Transverse colon (tissue), 4 donors: Measurements from ENCODE around the gene SLC10A2. TPM values are rescaled to one million over a fixed set of nuclear protein-coding genes. Genes with fewer than 3 reads are reported as not detected.

Experiments
- DNase-seq: peaks from one replicate; pipeline ENCODE4 v3.0.0-alpha.2; 2019
- H3K27ac ChIP-seq, 4 donors: fragments of 200-600 bp; sonication (generic); 2 replicates each; pipeline ENCODE4 v1.5.1; 2016 to 2018; ENCODE audit warnings: inconsistent platforms in 4 of 4
- H3K27me3 ChIP-seq: fragments of 200-600 bp; sonication (generic); 2 replicates; pipeline ENCODE4 v1.5.1; 2017; ENCODE audit warnings: inconsistent platforms
- H3K36me3 ChIP-seq, 4 donors: fragments of 200-600 bp; sonication (generic); 2 replicates each; pipeline ENCODE4 v1.5.1; 2017 to 2019; ENCODE audit warnings: inconsistent platforms in 4 of 4
- H3K4me1 ChIP-seq, 4 donors: fragments of 200-600 bp; sonication (generic); 2 replicates each; pipeline ENCODE4 v1.5.1; 2017 to 2020; ENCODE audit warnings: inconsistent platforms in 4 of 4
- H3K4me3 ChIP-seq, 4 donors: fragments of 200-600 bp; sonication (generic); 1 replicate in 1 of 4; 2 replicates in 3 of 4; pipeline versions ENCODE4 v1.5.1 to v1.6.1; 2017 to 2019; ENCODE audit warnings: inconsistent platforms in 4 of 4
- H3K9me3 ChIP-seq, 2 donors: fragments of 200-600 bp; sonication (generic); 2 replicates each; pipeline ENCODE4 v1.5.1; 2017 to 2019; ENCODE audit warnings: inconsistent platforms in 2 of 2
- CTCF ChIP-seq, 5 experiments: fragments of 200-600 bp in 3 of 5; fragments of 450-650 bp in 2 of 5; sonication (generic) in 3 of 5; IDR thresholded peaks; 1 replicate in 2 of 5; 2 replicates in 3 of 5; pipeline ENCODE4 v1.5.1; 2016 to 2017; ENCODE audit warnings: antibody characterized with exemption in 5 of 5, inconsistent platforms in 3 of 5, mild to moderate bottlenecking in 2 of 5, moderate library complexity in 1 of 5
- EP300 ChIP-seq: sonication (generic); formaldehyde crosslinking; IDR thresholded peaks from one replicate; pipeline ENCODE4 v1.6.1; 2017; ENCODE audit warnings: antibody characterized with exemption, low read depth
- POLR2A ChIP-seq: fragments of 450-650 bp; IDR thresholded peaks from one replicate; pipeline ENCODE4 v1.6.1; 2016; ENCODE audit warnings: antibody characterized with exemption, mild to moderate bottlenecking, moderate library complexity
- POLR2AphosphoS5 ChIP-seq, 3 donors: sonication (generic); formaldehyde crosslinking; IDR thresholded peaks; one replicate each; pipeline ENCODE4 v1.6.1; 2016; ENCODE audit warnings: antibody characterized with exemption in 3 of 3
- WGBS, 2 donors: methylation state at CpG; one replicate each; pipeline ENCODE4 v1.1.5; 2018; ENCODE audit warnings: low coverage in 1 of 2; 5-methylcytosine and 5-hydroxymethylcytosine counted together
- in situ Hi-C, 4 donors: fragments of 200-750 bp; cut with MboI; loops; one replicate each; pipeline versions ENCODE4 v1.15.0 to v1.15.1; 2017; ENCODE audit warnings: low sequenced_read_pairs in 3 of 4, low pct_ligation_motif_present in 1 of 4, low pct_unique_long_range_greater_than_20kb in 1 of 4
- intact Hi-C: fragments of 100-400 bp; cut with DNase I; formaldehyde crosslinking; loops from one replicate; pipeline ENCODE4 v1.15.1; 2023; ENCODE audit warnings: low total_unique reads
- total RNA-seq, 4 donors: library from RNA; depleted of rRNA; stranded (reverse); fragments of >200 nt; gene quantifications; one replicate each; pipeline ENCODE4 v1.1.0, GENCODE V29; 2016

SLC10A2 gene
- total RNA-seq, 4 donors from 2014 or later, result 3.0 TPM; not detected in 3

- no peak for DNase-seq
- Histone ChIP-seq H3K27ac (no peak overlapping the region), H3K9me3 (no peaks in the 10 kb centered on the region), H3K4me3 (no peak overlapping the region), H3K4me1 (no peaks in the 10 kb centered on the region), H3K36me3 (no peaks in the 10 kb centered on the region), H3K27me3 (no peaks in the 10 kb centered on the region)
- WGBS, 2 donors, result 50 to 77% methylated on average over 3 to 4 of the region's 4 CpGs
- intact Hi-C loops (no loop called here), in situ Hi-C loops (no loop called here)
- TF ChIP-seq POLR2AphosphoS5 (IDR thresholded peaks at IDR 0.05), result no peak
- no peak for TF ChIP-seq POLR2A
- TF ChIP-seq CTCF (IDR thresholded peaks at IDR 0.05), result no peak
- TF ChIP-seq EP300, result no peak
Measured at GRCh38 chr13:103004661-103005345, 61.4 kb downstream of the SLC10A2 start.

DNA sequence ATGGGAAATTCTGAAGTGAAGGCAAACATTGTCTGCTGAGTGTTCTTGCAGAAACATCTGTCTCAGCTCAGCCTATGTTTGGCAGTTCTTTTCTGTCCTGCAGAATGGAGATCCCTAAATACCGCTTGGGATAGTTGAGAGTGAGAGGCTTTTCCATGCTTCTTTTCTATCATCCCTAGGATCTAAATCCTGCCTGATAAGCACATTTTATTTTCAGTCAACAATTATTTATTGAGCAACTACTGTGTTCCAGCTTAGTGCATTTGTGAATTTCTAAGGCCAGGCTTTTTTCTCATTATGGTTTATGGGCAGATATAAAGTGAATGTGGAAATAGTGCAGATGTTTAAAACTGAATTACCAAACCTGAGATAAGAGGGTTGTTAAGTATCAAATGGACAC, 62.6 kb downstream of the SLC10A2 start:
- Histone ChIP-seq H3K27ac (no peak overlapping the region), H3K4me3 (no peak overlapping the region), H3K9me3 (no peaks in the 10 kb centered on the region), H3K36me3 (no peaks in the 10 kb centered on the region), H3K27me3 (no peaks in the 10 kb centered on the region), H3K4me1 (no peaks in the 10 kb centered on the region)
- WGBS, 2 donors, result 0 to 30% methylated on average over 1 of the region's 1 CpG
- no peak for DNase-seq
- intact Hi-C loops (no loop called here), in situ Hi-C loops (no loop called here)
- TF ChIP-seq POLR2A, result no peak
- no peak for TF ChIP-seq POLR2AphosphoS5 (IDR thresholded peaks at IDR 0.05)
- TF ChIP-seq CTCF (IDR thresholded peaks at IDR 0.05), result no peak
- TF ChIP-seq EP300, result no peak

- DNase-seq, result no peak
- Histone ChIP-seq H3K9me3 (no peaks in the 10 kb centered on the region), H3K4me1 (no peaks in the 10 kb centered on the region), H3K27me3 (no peaks in the 10 kb centered on the region), H3K27ac (no peak overlapping the region), H3K4me3 (no peak overlapping the region), H3K36me3 (no peaks in the 10 kb centered on the region)
- intact Hi-C loops, result no loop called here
- 38 to 43% methylated on average over 1 of the region's 1 CpG for WGBS, 2 donors
- in situ Hi-C loops, result no loop called here
- no peak for TF ChIP-seq EP300
- TF ChIP-seq POLR2A, result no peak
- TF ChIP-seq POLR2AphosphoS5 (IDR thresholded peaks at IDR 0.05), result no peak
Measured at GRCh38 chr13:103002279-103002678, 63.9 kb downstream of the SLC10A2 start.

DNA sequence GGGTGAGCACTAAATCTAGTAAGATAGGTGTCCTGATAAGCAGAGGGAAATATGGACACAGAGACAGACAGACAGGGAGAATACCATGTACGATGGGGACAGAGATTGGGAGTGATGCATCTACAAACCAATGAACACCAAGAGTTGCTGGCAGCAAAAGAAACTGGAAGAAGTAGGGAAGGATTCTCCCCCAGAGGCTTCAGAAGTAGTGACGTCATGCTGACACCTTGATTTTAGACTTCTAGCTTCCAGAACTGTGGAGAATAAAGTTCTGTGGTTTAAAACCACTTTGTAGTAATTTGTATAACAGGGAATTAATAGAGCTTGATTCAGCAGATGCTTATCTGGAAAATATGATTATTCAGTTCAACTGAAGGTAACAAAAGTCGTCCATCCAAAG, 66.1 kb downstream of the SLC10A2 start:
- 76 to 87% methylated on average over 3 of the region's 3 CpGs for whole genome bisulfite sequencing, 2 donors

DNA sequence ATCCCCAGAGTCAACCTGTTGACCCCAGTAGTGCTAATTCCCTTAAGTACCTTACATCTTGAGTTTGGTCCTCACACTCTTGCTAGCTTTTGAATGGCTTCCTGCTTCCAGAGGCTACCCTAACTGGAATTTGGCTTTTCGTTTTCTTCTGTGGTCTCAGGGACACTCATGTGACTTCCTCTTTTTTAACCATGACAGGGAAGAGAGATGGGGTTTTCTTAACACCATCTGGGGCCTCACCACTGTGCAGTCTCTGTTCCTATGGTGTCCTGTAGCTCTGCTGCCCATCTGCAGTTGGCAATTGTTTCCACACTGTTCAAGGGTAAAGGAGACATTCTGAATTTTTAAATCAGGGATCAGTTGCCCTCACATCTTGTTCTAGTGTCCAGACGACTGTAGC, 66.7 kb downstream of the SLC10A2 start:
- H3K27ac ChIP-seq, result no peak overlapping the region
- H3K36me3 ChIP-seq, result no peaks in the 10 kb centered on the region
- in situ Hi-C loops (no loop called here), intact Hi-C loops (no loop called here)
- 33 to 64% methylated on average over 1 to 2 of the region's 2 CpGs for WGBS, 2 donors
- H3K4me3 ChIP-seq, result no peak overlapping the region
- TF ChIP-seq CTCF (IDR thresholded peaks at IDR 0.05) (no peak), EP300 (no peak), POLR2A (no peak), POLR2AphosphoS5 (IDR thresholded peaks at IDR 0.05) (no peak)
- no peaks in the 10 kb centered on the region for H3K4me1 ChIP-seq
- no peak for DNase-seq
- no peaks in the 10 kb centered on the region for H3K27me3 ChIP-seq
- no peaks in the 10 kb centered on the region for H3K9me3 ChIP-seq

More for the DNA sequence above, 66.1 kb downstream of the SLC10A2 start:
- H3K27ac ChIP-seq, result no peak overlapping the region
- no peaks in the 10 kb centered on the region for H3K27me3 ChIP-seq
- in situ Hi-C loops, result no loop called here
- no peaks in the 10 kb centered on the region for H3K36me3 ChIP-seq
- TF ChIP-seq POLR2AphosphoS5 (IDR thresholded peaks at IDR 0.05) (no peak), POLR2A (no peak)
- no peaks in the 10 kb centered on the region for H3K4me1 ChIP-seq
- no peaks in the 10 kb centered on the region for H3K9me3 ChIP-seq
- intact Hi-C loops, result no loop called here
- H3K4me3 ChIP-seq, result no peak overlapping the region
- no peak for DNase-seq

Other genes starting within 250 kb of the SLC10A2 start
- 100 to 1,000 TPM in 1 of 4 donors, 10 to 100 TPM in 3; 64.4 to 116 (median 84.9) TPM for gene ERCC5, start 220.4 kb downstream of the SLC10A2 start, total RNA-seq